ENCODE measurements around the gene CHRNA9.

Gene CHRNA9

GRCh38 chr4:40309250-40309774, 25.8 kb upstream of the CHRNA9 start:
- DNase-seq: peak; percentile 80

- no peak for DNase-seq
Measured at GRCh38 chr4:40310225-40310624, 24.9 kb upstream of the CHRNA9 start.

GRCh38 chr4:40311811-40312346, 23.3 kb upstream of the CHRNA9 start:
- DNase-seq: no peak

- DNase-seq: no peak
Measured at GRCh38 chr4:40314951-40315350, 20.2 kb upstream of the CHRNA9 start.

GRCh38 chr4:40316333-40316781, 18.8 kb upstream of the CHRNA9 start:
- DNase-seq: peak; percentile 90

- peak; percentile 94 for DNase-seq
Measured at GRCh38 chr4:40316782-40317635, 18.1 kb upstream of the CHRNA9 start.

- DNase-seq: no peak
Measured at GRCh38 chr4:40317916-40318658, 17.0 kb upstream of the CHRNA9 start.

GRCh38 chr4:40321574-40322275, 13.4 kb upstream of the CHRNA9 start:
- peak; percentile 71 for DNase-seq

GRCh38 chr4:40322811-40323210, 12.3 kb upstream of the CHRNA9 start:
- peak; percentile 64 for DNase-seq

GRCh38 chr4:40323866-40324265, 11.3 kb upstream of the CHRNA9 start:
- DNase-seq: no peak

GRCh38 chr4:40325406-40326019, 9.6 kb upstream of the CHRNA9 start:
- DNase-seq: peak; percentile 72

GRCh38 chr4:40327340-40327739, 7.8 kb upstream of the CHRNA9 start:
- no peak for DNase-seq

- no peak for DNase-seq
Measured at GRCh38 chr4:40328383-40328782, 6.8 kb upstream of the CHRNA9 start.

- DNase-seq: no peak
Measured at GRCh38 chr4:40329805-40330204, 5.3 kb upstream of the CHRNA9 start.

GRCh38 chr4:40330536-40330935, 4.6 kb upstream of the CHRNA9 start:
- DNase-seq: no peak

GRCh38 chr4:40331101-40331745, 3.9 kb upstream of the CHRNA9 start:
- no peak for DNase-seq

GRCh38 chr4:40331961-40332360, 3.2 kb upstream of the CHRNA9 start:
- no peak for DNase-seq

- peak; percentile 93 for DNase-seq
Measured at GRCh38 chr4:40333921-40334352, 1.2 kb upstream of the CHRNA9 start.

GRCh38 chr4:40335525-40335894, 377 bp downstream of the CHRNA9 start:
- peak; percentile 81 for DNase-seq

GRCh38 chr4:40337051-40337450, 1.9 kb downstream of the CHRNA9 start:
- no peak for DNase-seq

- no peak for DNase-seq
Measured at GRCh38 chr4:40337523-40337922, 2.4 kb downstream of the CHRNA9 start.

- peak; percentile 21 for DNase-seq
Measured at GRCh38 chr4:40340030-40340429, 4.9 kb downstream of the CHRNA9 start.
